Measurements from ENCODE around the gene PPARA.

PPARA gene

GRCh38 chr22:46142548-46143490 lies 7.5 kb upstream of the PPARA start:
- DNase-seq (ENCODE audit: insufficient read length) (no peak), FAIRE-seq (no peak)
- TF ChIP-seq TAF1 (IDR thresholded peaks at IDR 0.05; ENCODE audit: borderline replicate concordance, low read depth, low read length): no peak
- TF ChIP-seq POLR2A (IDR thresholded peaks at IDR 0.05; ENCODE audit: low read depth, low read length): no peak
- no peak for TF ChIP-seq POLR2AphosphoS5 (IDR thresholded peaks at IDR 0.05; ENCODE audit: low read depth, low read length)

- FAIRE-seq (no peak), DNase-seq (ENCODE audit: insufficient read length) (no peak)
- TF ChIP-seq TAF1 (IDR thresholded peaks at IDR 0.05; ENCODE audit: borderline replicate concordance, low read depth, low read length): no peak
- no peak for TF ChIP-seq POLR2A (IDR thresholded peaks at IDR 0.05; ENCODE audit: low read depth, low read length)
- TF ChIP-seq POLR2AphosphoS5 (IDR thresholded peaks at IDR 0.05; ENCODE audit: low read depth, low read length): no peak
These were observed 6.7 kb upstream of the PPARA start for GRCh38 chr22:46143491-46144147.

GRCh38 chr22:46145361-46145851 lies 4.9 kb upstream of the PPARA start:
- DNase-seq (ENCODE audit: insufficient read length) (no peak), FAIRE-seq (no peak)
- no peak for TF ChIP-seq TAF1 (IDR thresholded peaks at IDR 0.05; ENCODE audit: borderline replicate concordance, low read depth, low read length)
- no peak for TF ChIP-seq POLR2AphosphoS5 (IDR thresholded peaks at IDR 0.05; ENCODE audit: low read depth, low read length)
- TF ChIP-seq POLR2A (IDR thresholded peaks at IDR 0.05; ENCODE audit: low read depth, low read length): no peak

GRCh38 chr22:46145896-46146295 lies 4.4 kb upstream of the PPARA start:
- TF ChIP-seq TAF1 (IDR thresholded peaks at IDR 0.05; ENCODE audit: borderline replicate concordance, low read depth, low read length) (no peak), POLR2A (IDR thresholded peaks at IDR 0.05; ENCODE audit: low read depth, low read length) (no peak)
- no peak for FAIRE-seq
- no peak for DNase-seq (ENCODE audit: insufficient read length)

- DNase-seq (ENCODE audit: insufficient read length): no peak
- TF ChIP-seq POLR2A (IDR thresholded peaks at IDR 0.05; ENCODE audit: low read depth, low read length): no peak
- FAIRE-seq: no peak
These were observed 4.0 kb upstream of the PPARA start for GRCh38 chr22:46146329-46146728.

- DNase-seq (ENCODE audit: insufficient read length) (no peak), FAIRE-seq (no peak)
- no peak for TF ChIP-seq POLR2A (IDR thresholded peaks at IDR 0.05; ENCODE audit: low read depth, low read length)
- TF ChIP-seq TAF1 (IDR thresholded peaks at IDR 0.05; ENCODE audit: borderline replicate concordance, low read depth, low read length): no peak
- no peak for TF ChIP-seq POLR2AphosphoS5 (IDR thresholded peaks at IDR 0.05; ENCODE audit: low read depth, low read length)
These were observed 3.3 kb upstream of the PPARA start for GRCh38 chr22:46147061-46147460.

GRCh38 chr22:46147471-46148267 lies 2.7 kb upstream of the PPARA start:
- FAIRE-seq: no peak
- TF ChIP-seq TAF1 (IDR thresholded peaks at IDR 0.05; ENCODE audit: borderline replicate concordance, low read depth, low read length) (no peak), POLR2A (IDR thresholded peaks at IDR 0.05; ENCODE audit: low read depth, low read length) (no peak), POLR2AphosphoS5 (IDR thresholded peaks at IDR 0.05; ENCODE audit: low read depth, low read length) (no peak)
- no peak for DNase-seq (ENCODE audit: insufficient read length)

- DNase-seq (ENCODE audit: insufficient read length) (no peak), FAIRE-seq (no peak)
- TF ChIP-seq TAF1 (IDR thresholded peaks at IDR 0.05; ENCODE audit: borderline replicate concordance, low read depth, low read length) (no peak), POLR2AphosphoS5 (IDR thresholded peaks at IDR 0.05; ENCODE audit: low read depth, low read length) (no peak), POLR2A (IDR thresholded peaks at IDR 0.05; ENCODE audit: low read depth, low read length) (no peak)
These were observed 2.0 kb upstream of the PPARA start for GRCh38 chr22:46148336-46148735.

GRCh38 chr22:46148816-46149511 lies 1.4 kb upstream of the PPARA start:
- TF ChIP-seq POLR2AphosphoS5 (IDR thresholded peaks at IDR 0.05; ENCODE audit: low read depth, low read length): no peak
- FAIRE-seq (no peak), DNase-seq (ENCODE audit: insufficient read length) (no peak)

- DNase-seq (ENCODE audit: insufficient read length): no peak
- FAIRE-seq: no peak
- no peak for TF ChIP-seq POLR2A (IDR thresholded peaks at IDR 0.05; ENCODE audit: low read depth, low read length)
- TF ChIP-seq TAF1 (IDR thresholded peaks at IDR 0.05; ENCODE audit: borderline replicate concordance, low read depth, low read length): no peak
- TF ChIP-seq POLR2AphosphoS5 (IDR thresholded peaks at IDR 0.05; ENCODE audit: low read depth, low read length): no peak
These were observed 753 bp upstream of the PPARA start for GRCh38 chr22:46149512-46150033.

All from GM12892 (cell line).